IMR-90 (cell line): ENCODE results near the gene SIRT7. TPM values are rescaled to one million over a fixed set of nuclear protein-coding genes. Genes with fewer than 3 reads are reported as not detected.

Source experiments
- ATAC-seq: fragments of 200-7000 bp; cut with Tn5 transposase; 2 replicates; pipeline ENCODE4 v1.9.1; 2020; ENCODE audit warnings: low read depth, mild to moderate bottlenecking, moderate library complexity
- BruUV-seq: library from RNA; stranded (reverse); fragments of 400-500 nt; replicated peaks from 2 replicates; lab custom pipeline; 2021; lab: Mats Ljungman, UMichigan
- CTCF ChIA-PET: fragments of 300-600 bp; formaldehyde crosslinking; extraction: SDS; loops from one replicate; lab custom pipeline; 2021; ENCODE audit warnings: antibody characterized with exemption; lab: Yijun Ruan, JAX
- POLR2A ChIA-PET: fragments of 300-600 bp; sonication (Branson Sonifier 250); formaldehyde crosslinking; loops from one replicate; lab custom pipeline; 2022; ENCODE audit warnings: antibody characterized with exemption; ENCODE audit not compliant: unreplicated experiment; lab: Charles Lee
- DNase-seq: peaks from one replicate; pipeline ENCODE4 v3.0.0; 2013
- H2AFZ ChIP-seq: replicated peaks from 2 replicates; pipeline ENCODE3; 2013; ENCODE audit warnings: low read length, mild to moderate bottlenecking; ENCODE audit not compliant: poor library complexity
- H2AK5ac ChIP-seq: 2 replicates; pipeline ENCODE4 v1.6.1; 2013; ENCODE audit warnings: low read depth, low read length, inconsistent platforms
- H2AK9ac ChIP-seq: replicated peaks from 2 replicates; pipeline ENCODE3; 2013; ENCODE audit warnings: mild to moderate bottlenecking, low read depth, low read length, moderate library complexity; ENCODE audit not compliant: poor library complexity
- H2BK120ac ChIP-seq: 2 replicates; pipeline ENCODE4 v1.6.1; 2013; ENCODE audit warnings: low read depth, low read length, inconsistent platforms
- H2BK15ac ChIP-seq: 3 replicates; pipeline ENCODE4 v1.6.1; 2013; ENCODE audit warnings: low read depth, low read length, inconsistent platforms
- H2BK20ac ChIP-seq: 2 replicates; pipeline ENCODE4 v1.6.1; 2013; ENCODE audit warnings: low read depth, mild to moderate bottlenecking, inconsistent platforms, low read length, moderate library complexity
- H2BK5ac ChIP-seq: 2 replicates; pipeline ENCODE4 v1.6.1; 2013; ENCODE audit warnings: mild to moderate bottlenecking, low read depth, low read length, inconsistent platforms; ENCODE audit not compliant: poor library complexity, severe bottlenecking
- H3K14ac ChIP-seq: replicated peaks from 2 replicates; pipeline ENCODE4 v1.6.1; 2013; ENCODE audit warnings: low read depth, low read length, inconsistent platforms
- H3K18ac ChIP-seq: 2 replicates; pipeline ENCODE4 v1.6.1; 2013; ENCODE audit warnings: low read depth, low read length, control low read depth
- H3K23ac ChIP-seq: 2 replicates; pipeline ENCODE4 v1.6.1; 2013; ENCODE audit warnings: low read depth, low read length, inconsistent platforms
- H3K27ac ChIP-seq: 2 replicates; pipeline ENCODE4 v1.5.1; 2013; ENCODE audit warnings: mild to moderate bottlenecking, control low read depth, low read length; ENCODE audit not compliant: insufficient read depth
- H3K27me3 ChIP-seq: 2 replicates; pipeline ENCODE4 v1.6.1; 2013; ENCODE audit warnings: low read length; ENCODE audit not compliant: control insufficient read depth, insufficient read depth
- H3K36me3 ChIP-seq: 2 replicates; pipeline ENCODE4 v1.6.1; 2013; ENCODE audit warnings: low read length, mixed read lengths; ENCODE audit not compliant: control insufficient read depth, insufficient read depth
- H3K4ac ChIP-seq: 2 replicates; pipeline ENCODE4 v1.6.1; 2013; ENCODE audit warnings: low read depth, low read length, inconsistent platforms
- H3K4me1 ChIP-seq: 2 replicates; pipeline ENCODE4 v1.6.1; 2013; ENCODE audit warnings: low read length, mixed read lengths; ENCODE audit not compliant: control insufficient read depth, insufficient read depth
- H3K4me2 ChIP-seq: 2 replicates; pipeline ENCODE4 v1.6.1; 2013; ENCODE audit warnings: low read depth, mild to moderate bottlenecking, control low read depth, low read length, moderate library complexity
- H3K4me3 ChIP-seq: 2 replicates; pipeline ENCODE4 v1.5.1; 2013; ENCODE audit warnings: low read depth, mild to moderate bottlenecking, control low read depth, low read length, moderate library complexity; ENCODE audit not compliant: insufficient read depth
- H3K56ac ChIP-seq: 2 replicates; pipeline ENCODE4 v1.6.1; 2013; ENCODE audit warnings: low read length, inconsistent platforms; ENCODE audit not compliant: insufficient read depth; ENCODE audit errors: extremely low read depth
- H3K79me1 ChIP-seq, 2 experiments: 2 replicates each; pipeline ENCODE4 v1.6.1; 2013; ENCODE audit warnings: low read length in 2 of 2, inconsistent platforms in 1 of 2, low read depth in 1 of 2
- H3K9ac ChIP-seq: 2 replicates; pipeline ENCODE4 v1.6.1; 2013; ENCODE audit warnings: low read depth, low read length, control low read depth
- H3K9me1 ChIP-seq: 2 replicates; pipeline ENCODE4 v1.6.1; 2013; ENCODE audit warnings: low read length, inconsistent platforms; ENCODE audit not compliant: insufficient read depth
- H3K9me3 ChIP-seq: 2 replicates; pipeline ENCODE4 v1.6.1; 2013; ENCODE audit warnings: low read length; ENCODE audit not compliant: control insufficient read depth, insufficient read depth
- H4K20me1 ChIP-seq: 2 replicates; pipeline ENCODE4 v1.6.1; 2013; ENCODE audit warnings: low read length, inconsistent platforms; ENCODE audit not compliant: insufficient read depth
- H4K5ac ChIP-seq: 2 replicates; pipeline ENCODE4 v1.6.1; 2013; ENCODE audit warnings: mild to moderate bottlenecking, low read depth, low read length, control low read depth
- H4K8ac ChIP-seq, 2 experiments: 2 replicates each; pipeline ENCODE4 v1.6.1; 2013; ENCODE audit warnings: low read depth in 2 of 2, low read length in 2 of 2, control low read depth in 1 of 2, inconsistent platforms in 1 of 2
- H4K91ac ChIP-seq: 2 replicates; pipeline ENCODE4 v1.6.1; 2013; ENCODE audit warnings: low read depth, low read length, inconsistent platforms; ENCODE audit not compliant: insufficient read depth
- BHLHE40 ChIP-seq: fragments of 150-350 bp; IDR thresholded peaks from 2 replicates; pipeline ENCODE4 v1.6.1; 2016; ENCODE audit warnings: mild to moderate bottlenecking, low read depth, low read length
- CEBPB ChIP-seq: IDR thresholded peaks from 2 replicates; pipeline ENCODE4 v1.6.1; 2012; ENCODE audit warnings: low read depth, low read length, improper control_type of control experiment
- CHD1 ChIP-seq: IDR thresholded peaks from 2 replicates; pipeline ENCODE4 v1.6.1; 2012; ENCODE audit warnings: low read depth, low read length, improper control_type of control experiment
- CTCF ChIP-seq: conservative IDR thresholded peaks from 2 replicates; pipeline ENCODE4 v1.5.1; 2012; ENCODE audit warnings: mild to moderate bottlenecking, low read depth, low read length, improper control_type of control experiment
- FOS ChIP-seq: fragments of 150-350 bp; IDR thresholded peaks from 2 replicates; pipeline ENCODE4 v1.6.1; 2016; ENCODE audit warnings: low read depth, low read length
- MAFK ChIP-seq: IDR thresholded peaks from 2 replicates; pipeline ENCODE4 v1.6.1; 2012; ENCODE audit warnings: low read depth, low read length, improper control_type of control experiment
- MAZ ChIP-seq: IDR thresholded peaks from 2 replicates; pipeline ENCODE4 v1.6.1; 2012; ENCODE audit warnings: low read depth, mild to moderate bottlenecking, low read length, improper control_type of control experiment, moderate library complexity, borderline replicate concordance
- RCOR1 ChIP-seq: IDR thresholded peaks from 2 replicates; pipeline ENCODE4 v1.6.1; 2012; ENCODE audit warnings: mild to moderate bottlenecking, low read length, improper control_type of control experiment; ENCODE audit not compliant: insufficient replicate concordance
- SMC3 ChIP-seq: fragments of 150-350 bp; IDR thresholded peaks from 2 replicates; pipeline ENCODE4 v1.6.1; 2016; ENCODE audit warnings: low read depth, mild to moderate bottlenecking, antibody characterized with exemption, low read length, moderate library complexity
- USF2 ChIP-seq: fragments of 150-350 bp; IDR thresholded peaks from 2 replicates; pipeline ENCODE4 v1.6.1; 2017; ENCODE audit warnings: mild to moderate bottlenecking, antibody characterized with exemption, low read length, low read depth
- whole genome bisulfite sequencing, 2 experiments: methylation state at CpG; one replicate each; pipeline versions ENCODE4 v1.1.5 to v1.1.7; 2013; ENCODE audit warnings: missing lambda C conversion rate in 2 of 2; ENCODE audit not compliant: insufficient read length in 1 of 2; ENCODE audit errors: extremely low coverage in 2 of 2; 5-methylcytosine and 5-hydroxymethylcytosine counted together
- dilution Hi-C: fragments of 300-500 bp; cut with HindIII; formaldehyde crosslinking; loops from one replicate; pipeline ENCODE4 v1.14.3; 2018; ENCODE audit warnings: low sequenced_read_pairs; ENCODE audit not compliant: unreplicated experiment
- in situ Hi-C: fragments of 300-500 bp; cut with MboI; formaldehyde crosslinking; loops from 3 replicates; pipeline ENCODE4 v1.14.3; 2019; ENCODE audit warnings: low sequenced_read_pairs, inconsistent platforms, mixed read lengths
- intact Hi-C: fragments of 100-400 bp; cut with micrococcal nuclease; formaldehyde crosslinking; loops from 2 replicates; pipeline ENCODE4 v1.10.0; 2022
- polyA plus RNA-seq, 3 experiments: library from polyadenylated mRNA; depleted of rRNA; stranded (reverse); fragments of >200 nt; gene quantifications; 2 replicates each; pipeline ENCODE4 v1.2.3, GENCODE V29; 2012; ENCODE audit warnings: low replicate concordance in 1 of 3
- total RNA-seq: library from RNA; depleted of rRNA; stranded (reverse); fragments of >200 nt; gene quantifications from 2 replicates; pipeline ENCODE4 v1.2.3, GENCODE V29; 2012

Gene SIRT7
- total and polyA plus RNA-seq, 2 of the 4 experiments (the other 2 are of a cell fraction), result 14.5 to 19.8 TPM

GRCh38 chr17:81920612-81921536 is 2.9 kb upstream of the SIRT7 start:
- peak overlapping the region; percentile 54; the same call in 1 of the 2 replicates for H3K4ac ChIP-seq
- ATAC-seq, result no peak
- BruUV-seq, result no TSS peak
- peak overlapping the region in 1 of 2 experiments; percentile 46; a peak in 1 of 4 replicates for H4K8ac ChIP-seq
- H3K18ac ChIP-seq, result no peak overlapping the region
- H2BK15ac ChIP-seq, result no peak overlapping the region
- dilution Hi-C loops (no loop called here), intact Hi-C loops (no loop called here), in situ Hi-C loops (no loop called here)
- peaks cover 15 to 83% of the 10 kb centered on the region in 2 experiments for H3K79me1 ChIP-seq
- CTCF ChIA-PET, result no interaction called here
- H2AK5ac ChIP-seq, result peak overlapping the region; percentile 36; the same call in 1 of the 2 replicates
- H3K4me2 ChIP-seq, result no peak overlapping the region; the same call in 1 of the 2 replicates
- no peak overlapping the region for H3K56ac ChIP-seq
- H2AK9ac ChIP-seq, result peak overlapping the region; percentile 84
- no peaks in the 10 kb centered on the region for H3K27me3 ChIP-seq
- H4K20me1 ChIP-seq, result peaks cover 84% of the 10 kb centered on the region
- H3K4me1 ChIP-seq, result peaks cover 36% of the 10 kb centered on the region
- H2BK5ac ChIP-seq, result no peak overlapping the region
- TF ChIP-seq MAFK (no peak), MAZ (no peak), RCOR1 (no peak), BHLHE40 (no peak), CTCF (no peak), FOS (no peak), CEBPB (no peak), USF2 (no peak), SMC3 (no peak), CHD1 (no peak)
- H3K23ac ChIP-seq, result peak overlapping the region; percentile 65; the same call in 1 of the 2 replicates
- H2BK20ac ChIP-seq, result no peak overlapping the region
- H3K9me1 ChIP-seq, result peaks cover 25% of the 10 kb centered on the region
- no peak overlapping the region for H3K9ac ChIP-seq
- WGBS, 2 experiments, result 65% methylated on average over 9 of the region's 33 CpGs; no CpG with 5 or more reads in 1 of the 2 experiments
- H3K27ac ChIP-seq, result peak overlapping the region; percentile 3; the same call in 1 of the 2 replicates
- no peak overlapping the region for H3K4me3 ChIP-seq
- no peak overlapping the region; the same call in 1 of the 2 replicates for H3K14ac ChIP-seq
- no peak for DNase-seq
- no peak overlapping the region for H2BK120ac ChIP-seq
- H3K36me3 ChIP-seq, result peaks cover 35% of the 10 kb centered on the region
- H4K91ac ChIP-seq, result no peak overlapping the region
- no peak overlapping the region for H4K5ac ChIP-seq
- no peaks in the 10 kb centered on the region for H3K9me3 ChIP-seq
- H2AFZ ChIP-seq, result no peak overlapping the region
- POLR2A ChIA-PET, result no interaction called here
